Measurements from ENCODE around the gene METTL9. TPM values are rescaled to one million over a fixed set of nuclear protein-coding genes. Genes with fewer than 3 reads are reported as not detected.
"Not testable (repeated sequence)": the region's sequence is repeated elsewhere in the genome, so short reads cannot be mapped to it uniquely, and the experiment has no call there.

METTL9 gene
- polyA plus RNA-seq, 1 donor = 100 TPM

- DNase-seq = no peak
Observed at GRCh38 chr16:21663889-21664647, 64.7 kb downstream of the METTL9 start, which contains the start of gene OTOA. Gene OTOA (plus strand): TSS chr16:21663968. CDS start chr16:21678515, 14,547 bp downstream.

- DNase-seq = no peak
Observed at GRCh38 chr16:21664801-21665492, 65.6 kb downstream of the METTL9 start.

GRCh38 chr16:21666772-21667171 lies 67.4 kb downstream of the METTL9 start:
- DNase-seq = no peak

- DNase-seq = no peak
Observed at GRCh38 chr16:21667575-21667974, 68.2 kb downstream of the METTL9 start.

- no peak for DNase-seq
Observed at GRCh38 chr16:21673469-21673868, 74.1 kb downstream of the METTL9 start.

- not testable (repeated sequence) for DNase-seq
Observed at GRCh38 chr16:21674456-21674855, 75.1 kb downstream of the METTL9 start.

GRCh38 chr16:21680714-21681113 lies 81.3 kb downstream of the METTL9 start:
- not testable (repeated sequence) for DNase-seq

- no peak for DNase-seq
Observed at GRCh38 chr16:21683184-21683583, 83.8 kb downstream of the METTL9 start.

GRCh38 chr16:21684199-21684598 lies 84.8 kb downstream of the METTL9 start:
- no peak for DNase-seq

- no peak for DNase-seq
Observed at GRCh38 chr16:21685034-21685455, 85.7 kb downstream of the METTL9 start.

- no peak for DNase-seq
Observed at GRCh38 chr16:21689107-21689506, 89.7 kb downstream of the METTL9 start.

GRCh38 chr16:21690967-21691366 lies 91.6 kb downstream of the METTL9 start:
- DNase-seq = not testable (repeated sequence)

- no peak for DNase-seq
Observed at GRCh38 chr16:21694609-21695008, 95.2 kb downstream of the METTL9 start.

GRCh38 chr16:21697032-21697431 lies 97.7 kb downstream of the METTL9 start:
- DNase-seq = no peak

- no peak for DNase-seq
Observed at GRCh38 chr16:21698169-21699032, 99.0 kb downstream of the METTL9 start.

GRCh38 chr16:21701271-21701670 lies 101.9 kb downstream of the METTL9 start:
- DNase-seq = no peak

- DNase-seq = no peak
Observed at GRCh38 chr16:21702276-21702675, 102.9 kb downstream of the METTL9 start.

- DNase-seq = no peak
Observed at GRCh38 chr16:21703156-21703555, 103.8 kb downstream of the METTL9 start.

- no peak for DNase-seq
Observed at GRCh38 chr16:21703589-21704174, 104.3 kb downstream of the METTL9 start.

GRCh38 chr16:21704266-21704665 lies 104.9 kb downstream of the METTL9 start:
- DNase-seq = no peak

- no peak for DNase-seq
Observed at GRCh38 chr16:21704733-21705132, 105.4 kb downstream of the METTL9 start.
